ENCODE measurements around the gene PDZD2.

The PDZD2 gene

DNA sequence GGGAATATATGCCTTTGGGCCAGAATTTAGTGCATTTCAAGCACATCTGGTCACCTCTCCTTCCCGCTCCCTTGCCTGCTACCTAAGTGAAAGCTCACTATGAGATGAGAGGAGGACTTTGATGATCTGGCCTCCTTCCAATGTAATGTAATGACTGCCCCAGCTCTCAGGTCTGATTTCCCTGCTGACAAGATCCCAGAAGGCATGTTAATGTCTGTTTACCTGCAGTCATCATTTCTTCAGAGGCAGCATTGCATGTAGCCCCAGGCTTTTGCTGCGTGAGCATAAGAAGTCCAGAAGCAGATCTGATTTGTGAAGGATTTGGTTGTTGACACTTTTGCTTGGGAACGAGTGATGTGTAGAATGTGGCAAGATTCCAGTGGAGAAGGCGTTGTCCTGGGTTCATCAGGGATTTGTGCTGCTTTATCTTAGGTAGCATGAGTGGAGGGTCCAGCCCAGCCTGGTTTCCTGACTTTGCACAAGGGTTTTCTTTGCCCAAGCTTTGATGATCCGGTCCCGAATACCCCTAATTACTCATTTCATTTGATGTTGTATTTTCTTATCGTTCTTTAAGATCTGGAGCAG lies 342.5 kb downstream of the PDZD2 start:
- H3K4me2 ChIP-seq (ENCODE audit: low read length), result no peak overlapping the region
- H3K27me3 ChIP-seq (ENCODE audit: low read depth, low read length), result no peaks in the 10 kb centered on the region
- H3K4me3 ChIP-seq (ENCODE audit: low read length), result no peak overlapping the region
- TF ChIP-seq, protein P1, sequence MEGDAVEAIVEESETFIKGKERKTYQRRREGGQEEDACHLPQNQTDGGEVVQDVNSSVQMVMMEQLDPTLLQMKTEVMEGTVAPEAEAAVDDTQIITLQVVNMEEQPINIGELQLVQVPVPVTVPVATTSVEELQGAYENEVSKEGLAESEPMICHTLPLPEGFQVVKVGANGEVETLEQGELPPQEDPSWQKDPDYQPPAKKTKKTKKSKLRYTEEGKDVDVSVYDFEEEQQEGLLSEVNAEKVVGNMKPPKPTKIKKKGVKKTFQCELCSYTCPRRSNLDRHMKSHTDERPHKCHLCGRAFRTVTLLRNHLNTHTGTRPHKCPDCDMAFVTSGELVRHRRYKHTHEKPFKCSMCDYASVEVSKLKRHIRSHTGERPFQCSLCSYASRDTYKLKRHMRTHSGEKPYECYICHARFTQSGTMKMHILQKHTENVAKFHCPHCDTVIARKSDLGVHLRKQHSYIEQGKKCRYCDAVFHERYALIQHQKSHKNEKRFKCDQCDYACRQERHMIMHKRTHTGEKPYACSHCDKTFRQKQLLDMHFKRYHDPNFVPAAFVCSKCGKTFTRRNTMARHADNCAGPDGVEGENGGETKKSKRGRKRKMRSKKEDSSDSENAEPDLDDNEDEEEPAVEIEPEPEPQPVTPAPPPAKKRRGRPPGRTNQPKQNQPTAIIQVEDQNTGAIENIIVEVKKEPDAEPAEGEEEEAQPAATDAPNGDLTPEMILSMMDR (IDR thresholded peaks at IDR 0.05; ENCODE audit: low read depth, low read length), result no peak
- H3K79me2 ChIP-seq (ENCODE audit: low read length), result no peaks in the 10 kb centered on the region
- H3K36me3 ChIP-seq (replicated peaks; ENCODE audit: low read depth, low read length), result no peaks in the 10 kb centered on the region
- H3K27ac ChIP-seq (ENCODE audit: low read length), result no peak overlapping the region
- H3K4me1 ChIP-seq (ENCODE audit: low read length), result no peaks in the 10 kb centered on the region
- no peak overlapping the region for H3K9ac ChIP-seq (ENCODE audit: low read length)
- no peaks in the 10 kb centered on the region for H4K20me1 ChIP-seq (ENCODE audit: insufficient read depth, low read length)
- H2AFZ ChIP-seq (ENCODE audit: low read depth, low read length), result no peak overlapping the region
- H3K9me3 ChIP-seq (ENCODE audit: insufficient read depth, low read length), result no peaks in the 10 kb centered on the region

DNA sequence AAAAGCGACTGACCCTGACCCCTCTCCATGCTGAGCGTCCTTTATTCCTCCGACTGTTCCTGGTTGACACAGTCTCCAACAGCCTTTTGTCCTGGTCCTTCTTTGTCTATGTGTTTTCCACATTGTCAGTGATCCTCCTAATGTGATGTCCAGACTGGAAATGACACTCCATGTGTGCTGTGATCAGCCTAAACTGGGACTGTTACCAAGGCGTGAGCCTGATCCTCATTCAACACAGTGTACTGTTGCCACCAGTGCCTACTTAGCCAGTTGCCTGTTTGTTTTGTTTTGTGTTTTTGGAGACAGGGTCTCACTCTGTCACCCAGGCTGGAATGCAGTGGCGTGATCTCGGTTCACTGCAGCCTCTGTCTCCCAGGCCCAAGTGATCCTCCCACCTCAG lies 343.1 kb downstream of the PDZD2 start:
- Histone ChIP-seq H2AFZ (ENCODE audit: low read depth, low read length) (no peak overlapping the region), H3K4me1 (ENCODE audit: low read length) (no peaks in the 10 kb centered on the region), H3K4me2 (ENCODE audit: low read length) (no peak overlapping the region), H3K27ac (ENCODE audit: low read length) (no peak overlapping the region), H3K9ac (ENCODE audit: low read length) (no peak overlapping the region), H3K79me2 (ENCODE audit: low read length) (no peaks in the 10 kb centered on the region), H3K4me3 (ENCODE audit: low read length) (no peak overlapping the region), H4K20me1 (ENCODE audit: insufficient read depth, low read length) (no peaks in the 10 kb centered on the region), H3K9me3 (ENCODE audit: insufficient read depth, low read length) (no peaks in the 10 kb centered on the region), H3K36me3 (replicated peaks; ENCODE audit: low read depth, low read length) (no peaks in the 10 kb centered on the region), H3K27me3 (ENCODE audit: low read depth, low read length) (no peaks in the 10 kb centered on the region; the same call in 1 of the 2 replicates)
- TF ChIP-seq EZH2phosphoT487 (IDR thresholded peaks at IDR 0.05; ENCODE audit: low read depth), result no peak
- TF ChIP-seq, protein P1 (IDR thresholded peaks at IDR 0.05; ENCODE audit: low read depth, low read length), result no peak

DNA sequence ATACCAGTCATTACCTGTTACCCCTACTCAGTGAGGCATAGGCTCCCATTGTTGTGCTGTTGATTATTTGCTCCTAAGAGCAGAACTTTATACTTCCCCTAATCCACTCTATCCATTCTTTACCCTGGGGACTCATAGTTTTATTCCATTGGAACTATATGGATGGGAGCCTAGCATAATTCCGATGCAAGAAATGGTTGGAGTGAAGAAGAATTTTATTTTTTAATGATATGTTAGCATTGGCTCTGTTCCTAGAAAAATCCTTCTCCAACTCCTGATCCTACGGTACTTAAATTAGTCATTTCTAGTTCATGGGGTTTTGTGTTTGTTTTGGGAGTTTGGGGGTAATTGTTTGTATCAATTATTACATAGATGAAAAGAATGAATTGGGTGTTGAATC lies 343.7 kb downstream of the PDZD2 start:
- H3K36me3 ChIP-seq (replicated peaks; ENCODE audit: low read depth, low read length), result no peaks in the 10 kb centered on the region
- H2AFZ ChIP-seq (ENCODE audit: low read depth, low read length), result no peak overlapping the region
- H3K4me2 ChIP-seq (ENCODE audit: low read length), result no peak overlapping the region
- H3K4me3 ChIP-seq (ENCODE audit: low read length), result no peak overlapping the region
- no peaks in the 10 kb centered on the region for H3K9me3 ChIP-seq (ENCODE audit: insufficient read depth, low read length)
- H4K20me1 ChIP-seq (ENCODE audit: insufficient read depth, low read length), result no peaks in the 10 kb centered on the region
- TF ChIP-seq EZH2phosphoT487 (IDR thresholded peaks at IDR 0.05; ENCODE audit: low read depth), result no peak
- TF ChIP-seq, protein P1 (IDR thresholded peaks at IDR 0.05; ENCODE audit: low read depth, low read length), result no peak
- no peak overlapping the region for H3K27ac ChIP-seq (ENCODE audit: low read length)
- no peaks in the 10 kb centered on the region; the same call in 1 of the 2 replicates for H3K27me3 ChIP-seq (ENCODE audit: low read depth, low read length)
- no peaks in the 10 kb centered on the region for H3K79me2 ChIP-seq (ENCODE audit: low read length)
- H3K9ac ChIP-seq (ENCODE audit: low read length), result no peak overlapping the region
- no peaks in the 10 kb centered on the region for H3K4me1 ChIP-seq (ENCODE audit: low read length)

DNA sequence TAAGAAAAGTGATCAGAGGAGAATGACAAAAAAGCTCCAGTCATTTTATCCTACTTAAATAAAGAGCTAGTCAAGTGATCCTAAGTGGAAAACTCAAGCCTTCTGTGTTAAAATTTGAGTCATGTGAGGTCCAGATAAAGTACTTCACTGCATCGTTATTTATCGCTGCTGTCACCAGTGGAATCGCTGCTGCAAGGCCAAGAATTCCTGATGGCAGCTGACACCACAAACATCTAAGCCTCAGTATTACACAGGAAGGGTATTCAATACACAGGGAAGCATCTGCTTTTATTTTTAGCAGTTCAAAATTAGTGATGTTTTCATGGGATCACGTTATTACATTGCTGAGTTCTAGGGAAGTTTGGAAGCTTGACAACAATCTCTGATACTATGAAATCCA lies 344.9 kb downstream of the PDZD2 start:
- no peak overlapping the region for H3K27ac ChIP-seq (ENCODE audit: low read length)
- H3K4me2 ChIP-seq (ENCODE audit: low read length), result no peak overlapping the region
- no peaks in the 10 kb centered on the region for H3K36me3 ChIP-seq (replicated peaks; ENCODE audit: low read depth, low read length)
- H3K79me2 ChIP-seq (ENCODE audit: low read length), result no peaks in the 10 kb centered on the region
- H2AFZ ChIP-seq (ENCODE audit: low read depth, low read length), result no peak overlapping the region
- H3K4me3 ChIP-seq (ENCODE audit: low read length), result no peak overlapping the region
- TF ChIP-seq, protein P1 (IDR thresholded peaks at IDR 0.05; ENCODE audit: low read depth, low read length), result no peak
- no peak for TF ChIP-seq EZH2phosphoT487 (IDR thresholded peaks at IDR 0.05; ENCODE audit: low read depth)
- H3K27me3 ChIP-seq (ENCODE audit: low read depth, low read length), result no peaks in the 10 kb centered on the region; the same call in 1 of the 2 replicates
- H3K9ac ChIP-seq (ENCODE audit: low read length), result no peak overlapping the region
- no peaks in the 10 kb centered on the region for H4K20me1 ChIP-seq (ENCODE audit: insufficient read depth, low read length)
- H3K9me3 ChIP-seq (ENCODE audit: insufficient read depth, low read length), result no peaks in the 10 kb centered on the region
- H3K4me1 ChIP-seq (ENCODE audit: low read length), result no peaks in the 10 kb centered on the region

Measured in OCI-LY3 (cell line).